8988T (cell line): ENCODE measurements around the gene EGR2.

Source experiments
- DNase-seq: peaks from one replicate; pipeline ENCODE4 v3.0.0; 2011

Gene EGR2

DNA sequence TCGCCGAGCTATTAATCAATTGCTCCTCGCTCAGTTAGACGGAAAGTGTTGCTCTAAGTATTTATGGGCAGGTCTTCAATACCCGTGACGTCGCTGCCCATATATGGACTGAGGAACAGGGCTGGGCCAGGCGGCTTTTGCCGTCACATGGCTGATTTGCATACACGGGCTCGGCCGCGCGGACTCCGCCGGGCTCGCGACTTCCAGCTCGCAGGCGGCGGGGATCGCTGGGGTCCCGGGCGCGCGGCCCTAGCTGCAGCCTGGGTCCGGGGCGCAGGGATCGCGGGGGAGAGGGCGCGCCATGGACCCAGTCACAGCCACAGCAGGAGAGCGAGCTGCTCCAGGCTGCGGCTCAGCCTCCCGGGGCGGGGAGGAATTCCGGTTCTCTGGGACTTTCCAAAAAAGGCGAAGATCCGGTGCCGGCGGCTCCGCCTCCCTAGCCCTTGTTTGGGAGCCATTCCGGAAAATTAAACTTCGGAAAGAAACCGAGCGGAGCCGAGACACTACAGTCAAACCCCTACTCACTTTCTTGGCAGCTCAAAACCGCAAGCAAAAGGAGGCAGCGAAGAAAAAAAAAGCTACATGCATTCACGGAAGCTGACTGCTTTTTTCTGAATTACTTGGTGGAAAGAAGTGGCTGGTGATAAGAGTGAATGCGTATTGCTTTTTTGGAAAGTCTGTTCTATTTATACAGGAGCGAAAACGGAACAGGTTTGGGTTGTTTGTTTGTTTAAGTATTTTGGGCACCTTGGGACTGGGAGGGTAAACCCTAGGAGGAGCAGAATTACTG is at the start of gene EGR2:
Gene EGR2, minus strand, starts transcription at position 36 of the 790 bp plus-strand sequence. CDS start 337 bp downstream, outside the sequence.
- peak; percentile 97 for DNase-seq

DNA sequence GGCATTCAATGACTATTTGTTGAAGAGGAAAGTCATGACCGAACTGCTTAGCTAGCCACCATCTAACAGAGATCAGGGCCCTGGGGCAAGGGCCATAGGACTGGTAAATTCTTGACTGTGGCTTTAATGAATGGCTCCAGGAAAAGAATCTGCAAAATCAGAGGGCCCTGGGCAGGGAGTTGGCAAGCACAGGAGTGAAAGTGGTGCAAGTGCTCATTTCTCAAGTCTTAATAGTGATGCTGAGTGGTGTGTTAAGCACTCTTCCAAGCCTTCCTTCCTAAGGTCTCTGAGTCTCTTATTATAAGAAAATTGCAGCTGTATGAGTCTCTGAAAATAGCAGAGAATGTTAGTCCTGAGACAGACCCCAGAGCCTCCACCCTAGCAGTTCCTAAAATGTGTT is 46.3 kb upstream of the EGR2 start:
- DNase-seq: no peak

GRCh38 chr10:62861507-62861906 is 45.3 kb upstream of the EGR2 start:
- no peak for DNase-seq

- DNase-seq: no peak
Observed at GRCh38 chr10:62860946-62861345, 44.8 kb upstream of the EGR2 start.

DNA sequence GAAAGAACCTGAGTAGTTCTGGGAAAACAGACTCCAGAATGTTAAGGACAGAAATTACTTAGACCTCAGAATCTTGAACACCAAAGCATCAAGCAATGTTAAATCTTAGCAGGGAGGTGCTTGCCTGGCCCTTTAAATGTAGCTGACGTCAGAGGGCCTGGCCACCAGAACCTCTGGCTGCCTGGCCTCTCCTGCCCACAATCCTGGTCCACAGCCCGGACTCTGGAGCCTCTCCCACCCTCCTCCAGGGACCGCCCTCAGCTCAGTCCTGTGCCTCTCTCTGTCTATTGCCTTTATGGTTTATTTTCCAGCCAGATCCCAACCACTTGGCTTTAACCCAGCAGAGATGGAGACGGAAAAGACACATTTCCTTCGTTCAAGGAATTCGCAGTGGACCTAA is 42.2 kb upstream of the EGR2 start:
- no peak for DNase-seq

DNA sequence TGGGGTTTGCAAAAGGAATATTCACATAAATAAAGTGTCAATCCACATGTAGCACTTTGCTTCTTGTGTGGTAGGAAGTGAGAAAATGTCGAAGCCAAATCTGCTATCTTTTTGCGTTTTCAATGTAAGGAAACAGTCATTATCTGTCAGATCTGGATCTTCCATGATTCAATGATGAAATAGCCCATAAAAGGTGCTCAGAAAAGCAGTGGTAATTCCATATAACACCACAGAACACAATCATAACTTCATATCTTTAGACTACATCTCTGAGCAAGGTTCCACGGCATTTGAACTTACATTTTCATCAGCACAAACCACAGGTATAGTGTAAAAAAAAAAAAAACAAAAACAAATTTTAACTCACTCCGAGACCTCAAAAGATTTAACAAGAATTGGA is 39.9 kb upstream of the EGR2 start:
- no peak for DNase-seq

DNA sequence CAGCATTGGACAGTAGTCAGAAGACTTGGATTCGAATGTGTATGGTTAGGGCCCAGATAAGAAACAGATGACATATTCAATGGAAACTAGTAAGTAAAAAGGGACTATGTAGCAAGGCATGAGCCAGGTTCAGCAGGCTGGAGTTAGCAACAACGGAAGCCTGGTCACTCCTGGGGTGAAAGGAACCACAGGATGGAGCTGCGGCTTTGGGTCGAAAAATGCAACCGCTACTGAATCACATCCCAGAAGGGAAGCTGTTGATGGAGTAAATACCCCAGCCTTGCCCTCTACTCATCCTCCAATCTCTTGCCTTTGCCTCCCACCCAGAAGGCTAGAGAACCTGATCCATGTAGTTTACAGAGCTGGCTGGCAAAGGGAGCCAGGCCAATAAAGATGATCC is 37.5 kb upstream of the EGR2 start:
- no peak for DNase-seq

GRCh38 chr10:62852961-62853702 is 37.0 kb upstream of the EGR2 start:
- DNase-seq: no peak

DNA sequence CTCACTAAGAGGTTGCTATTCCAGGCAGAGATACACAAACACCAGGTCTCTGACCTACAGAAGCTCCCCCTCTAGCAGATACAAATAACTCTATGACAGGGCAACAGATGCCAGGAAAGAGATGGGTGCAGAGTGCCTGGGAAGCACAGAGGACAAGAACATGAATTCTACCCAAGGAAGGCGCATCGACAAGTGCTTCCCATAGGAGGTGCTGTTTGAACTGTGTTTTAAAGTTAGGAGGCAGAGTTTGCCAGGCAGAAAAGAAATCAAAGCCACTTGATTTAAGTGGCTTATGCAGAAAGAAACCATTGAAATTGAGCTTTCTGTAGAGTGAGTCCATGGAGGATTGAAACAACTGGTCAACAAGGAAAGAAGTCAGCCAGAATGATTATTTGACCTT is 35.3 kb upstream of the EGR2 start:
- DNase-seq: no peak

- no peak for DNase-seq
Observed at GRCh38 chr10:62850646-62851045, 34.5 kb upstream of the EGR2 start.

- no peak for DNase-seq
Observed at GRCh38 chr10:62847433-62847832, 31.3 kb upstream of the EGR2 start.

- no peak for DNase-seq
Observed at GRCh38 chr10:62844280-62845011, 28.3 kb upstream of the EGR2 start.

DNA sequence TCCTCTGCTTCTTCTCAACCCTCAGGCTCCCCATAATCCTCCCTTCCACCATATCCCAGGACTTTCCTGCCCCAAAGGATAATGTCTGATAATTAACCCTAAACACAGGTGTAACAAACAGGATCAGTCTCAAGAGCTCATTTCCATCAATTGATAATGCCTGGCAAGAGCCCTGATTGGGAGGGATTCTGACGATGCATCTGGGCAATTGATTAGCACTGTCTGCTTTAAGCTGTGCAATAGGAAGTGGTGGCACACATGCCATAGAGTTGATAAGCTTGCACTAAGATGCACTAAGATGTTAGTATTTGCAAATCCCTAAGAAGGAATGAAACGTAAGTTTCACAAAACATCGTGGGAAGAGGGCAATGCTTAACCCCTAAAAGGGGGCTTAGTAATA is 27.4 kb upstream of the EGR2 start:
- DNase-seq: no peak

GRCh38 chr10:62842983-62843382 is 26.8 kb upstream of the EGR2 start:
- no peak for DNase-seq

GRCh38 chr10:62839590-62839989 is 23.4 kb upstream of the EGR2 start:
- DNase-seq: no peak

GRCh38 chr10:62831346-62831745 is 15.2 kb upstream of the EGR2 start:
- DNase-seq: no peak

- DNase-seq: no peak
Observed at GRCh38 chr10:62830679-62831078, 14.5 kb upstream of the EGR2 start.

DNA sequence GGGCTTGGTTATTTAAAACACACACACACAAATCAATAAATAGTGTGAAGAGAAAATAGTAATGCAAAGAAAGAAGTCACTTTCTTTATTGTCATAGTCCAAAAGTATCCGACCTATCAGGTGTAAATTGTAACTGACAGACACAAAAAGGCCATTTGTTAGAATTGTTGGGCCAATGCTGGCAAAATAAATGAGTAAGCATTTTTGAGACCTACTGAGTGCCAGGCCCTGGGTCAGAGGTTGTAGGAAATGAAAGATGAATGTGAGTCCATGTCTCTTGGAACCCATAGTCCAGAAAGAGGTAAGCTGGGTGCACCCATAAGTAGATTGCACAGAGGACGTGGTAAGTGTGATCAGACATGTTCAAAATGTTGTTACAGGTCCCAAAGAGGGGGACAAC is 13.5 kb upstream of the EGR2 start:
- DNase-seq: no peak

DNA sequence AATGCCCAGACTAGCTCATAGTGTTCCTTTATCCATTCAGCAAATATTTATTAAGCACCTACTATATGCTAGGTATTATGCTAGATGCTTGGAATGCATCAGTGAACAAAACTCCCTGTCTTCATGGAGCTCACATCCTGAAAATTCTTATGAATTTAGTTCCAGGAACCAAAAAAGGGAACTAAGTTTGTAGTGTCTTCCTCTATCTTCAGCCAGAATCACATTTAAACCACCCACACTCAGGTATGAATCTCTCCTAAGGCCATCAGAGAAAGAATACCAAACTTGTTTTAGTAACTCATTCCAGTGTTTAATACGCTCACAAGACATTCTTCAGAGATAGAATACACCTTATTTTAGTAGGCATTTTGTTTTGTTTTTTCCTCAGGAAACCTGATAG is 10.1 kb upstream of the EGR2 start:
- DNase-seq: no peak

- no peak for DNase-seq
Observed at GRCh38 chr10:62820586-62820985, 4.4 kb upstream of the EGR2 start.

DNA sequence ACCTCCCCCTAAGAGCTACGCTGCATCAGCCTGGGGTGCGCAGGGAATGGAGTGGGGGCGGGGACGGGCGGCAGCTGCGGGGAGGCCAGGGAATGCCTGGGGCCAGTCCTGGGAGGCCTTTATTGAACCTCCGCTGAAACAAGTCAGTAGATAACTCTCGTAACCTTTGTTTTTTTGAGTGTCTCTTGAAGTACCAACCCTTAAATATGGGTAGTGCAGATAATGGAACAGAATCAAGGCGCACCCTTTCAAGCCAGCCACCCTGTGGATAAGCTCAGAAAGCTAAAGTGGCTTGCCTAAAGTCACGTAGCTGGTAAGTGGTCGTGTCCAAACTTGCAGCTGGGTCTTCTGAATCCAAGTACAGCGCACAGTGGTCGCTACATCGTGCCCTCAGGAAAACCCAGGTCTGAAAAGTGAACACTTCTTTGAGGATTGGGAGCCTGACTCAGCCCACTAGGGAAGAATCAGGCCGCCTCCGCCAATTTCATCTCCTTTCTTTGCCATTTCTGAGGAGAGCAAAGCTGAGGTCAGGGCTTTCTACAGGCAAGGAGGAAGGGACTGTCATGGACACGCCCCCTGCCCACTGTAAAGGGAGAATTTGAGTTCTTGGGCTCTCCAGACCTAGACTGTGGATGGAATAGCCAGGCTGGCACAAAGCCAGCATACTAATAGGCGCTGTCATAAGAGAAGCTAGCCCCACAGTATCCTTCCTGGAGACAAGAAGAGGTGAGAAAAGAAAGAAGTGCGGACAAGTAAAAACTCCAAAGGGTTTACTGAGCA is 3.2 kb upstream of the EGR2 start:
- DNase-seq: no peak

DNA sequence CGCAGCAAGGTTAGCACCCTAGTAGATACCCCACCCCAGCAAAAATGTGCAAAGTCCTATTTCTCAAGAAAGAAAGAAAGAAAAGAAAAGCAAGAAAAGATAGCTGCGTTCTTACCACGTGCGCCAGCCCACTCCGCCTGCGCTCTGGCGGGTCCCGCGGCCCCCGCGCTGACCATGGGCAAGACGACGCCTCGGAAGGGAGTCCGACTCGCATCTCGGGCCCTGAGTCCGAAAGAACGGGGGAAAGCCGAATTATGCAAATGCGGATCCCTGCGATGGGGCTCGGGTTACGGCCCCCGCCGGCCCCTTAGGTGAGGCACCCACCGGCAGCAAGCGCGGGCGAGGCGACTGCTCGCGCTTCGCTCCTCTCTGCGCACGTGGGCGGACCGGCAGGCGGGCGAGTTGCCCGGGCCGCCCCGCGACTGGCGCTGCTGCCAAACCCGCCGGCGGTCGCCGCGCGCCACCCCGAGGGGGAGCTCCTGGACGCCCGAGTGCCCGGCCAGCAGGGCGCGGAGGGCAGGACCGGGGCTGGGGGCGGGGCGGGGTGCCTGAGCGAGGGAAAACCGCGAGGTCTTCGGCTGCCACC is 2.4 kb upstream of the EGR2 start:
- no peak for DNase-seq
